Neuronal stem cell (in vitro differentiated cells): ENCODE measurements around the gene PPP2R5C.

Experiments used
- DNase-seq: peaks from one replicate; pipeline ENCODE4 v3.0.0-alpha.2; 2013; ENCODE audit warnings: low spot score
- H2AFZ ChIP-seq: one replicate; pipeline ENCODE4 v1.6.1; 2013; ENCODE audit warnings: mild to moderate bottlenecking, low read length, inconsistent platforms
- H2AK5ac ChIP-seq: 2 replicates; pipeline ENCODE4 v1.6.1; 2013; ENCODE audit warnings: low read depth, mild to moderate bottlenecking, inconsistent platforms, low read length, moderate library complexity, mixed read lengths
- H2BK120ac ChIP-seq: 2 replicates; pipeline ENCODE4 v1.6.1; 2013; ENCODE audit warnings: low read depth, mild to moderate bottlenecking, inconsistent platforms, low read length, moderate library complexity, mixed read lengths
- H2BK12ac ChIP-seq: one replicate; pipeline ENCODE4 v1.6.1; 2013; ENCODE audit warnings: low read length, inconsistent platforms
- H2BK15ac ChIP-seq: 2 replicates; pipeline ENCODE4 v1.6.1; 2013; ENCODE audit warnings: mild to moderate bottlenecking, low read length, inconsistent platforms, mixed read lengths
- H2BK5ac ChIP-seq: one replicate; pipeline ENCODE4 v1.6.1; 2013; ENCODE audit warnings: inconsistent platforms, mild to moderate bottlenecking, low read length, moderate library complexity
- H3K14ac ChIP-seq: one replicate; pipeline ENCODE4 v1.6.1; 2013; ENCODE audit warnings: low read length, inconsistent platforms
- H3K18ac ChIP-seq: 2 replicates; pipeline ENCODE4 v1.6.1; 2013; ENCODE audit warnings: low read length, inconsistent platforms
- H3K23ac ChIP-seq: 2 replicates; pipeline ENCODE4 v1.6.1; 2013; ENCODE audit warnings: low read depth, mild to moderate bottlenecking, mixed read lengths, low read length, inconsistent platforms; ENCODE audit not compliant: poor library complexity
- H3K27ac ChIP-seq: replicated peaks from 3 replicates; pipeline ENCODE4 v1.5.1; 2013; ENCODE audit warnings: low read length, inconsistent platforms
- H3K27me3 ChIP-seq, 3 experiments: 2 replicates each; pipeline ENCODE4 v1.6.1; 2013; ENCODE audit warnings: low read length in 3 of 3, mild to moderate bottlenecking in 2 of 3, inconsistent platforms in 1 of 3, low read depth in 1 of 3, mixed read lengths in 1 of 3, moderate library complexity in 1 of 3; ENCODE audit not compliant: control insufficient read depth in 3 of 3, insufficient read depth in 3 of 3
- H3K36me3 ChIP-seq, 2 donors: replicated peaks in 1 of 2; 2 replicates each; pipeline ENCODE4 v1.6.1; 2013; ENCODE audit warnings: low read length in 2 of 2; ENCODE audit not compliant: control insufficient read depth in 2 of 2, insufficient read depth in 2 of 2
- H3K4ac ChIP-seq: 2 replicates; pipeline ENCODE4 v1.6.1; 2013; ENCODE audit warnings: inconsistent platforms, mild to moderate bottlenecking, low read length, moderate library complexity
- H3K4me1 ChIP-seq, 2 donors: 1 replicate in 1 of 2; 2 replicates in 1 of 2; pipeline ENCODE4 v1.6.1; 2013; ENCODE audit warnings: low read length in 2 of 2, low read depth in 1 of 2; ENCODE audit not compliant: control insufficient read depth in 2 of 2, insufficient read depth in 1 of 2
- H3K4me2 ChIP-seq: one replicate; pipeline ENCODE4 v1.6.1; 2013; ENCODE audit warnings: mild to moderate bottlenecking, low read length, inconsistent platforms; ENCODE audit not compliant: insufficient read depth, poor library complexity, severe bottlenecking
- H3K4me3 ChIP-seq, 2 donors: 2 replicates each; pipeline ENCODE4 v1.5.1; 2013; ENCODE audit warnings: low read length in 2 of 2, mild to moderate bottlenecking in 2 of 2, inconsistent platforms in 1 of 2, moderate library complexity in 1 of 2
- H3K79me1 ChIP-seq: one replicate; pipeline ENCODE4 v1.6.1; 2013; ENCODE audit warnings: low read depth, mild to moderate bottlenecking, inconsistent platforms, low read length, moderate library complexity
- H3K9ac ChIP-seq: one replicate; pipeline ENCODE4 v1.6.1; 2013; ENCODE audit warnings: mild to moderate bottlenecking, low read depth, low read length, inconsistent platforms; ENCODE audit not compliant: poor library complexity
- H3K9me3 ChIP-seq, 2 donors: replicated peaks in 1 of 2; 2 replicates each; pipeline versions ENCODE3 to v1.6.1; 2013; ENCODE audit warnings: low read length in 2 of 2, mild to moderate bottlenecking in 2 of 2, inconsistent platforms in 1 of 2, low read depth in 1 of 2, mixed read lengths in 1 of 2, moderate library complexity in 1 of 2; ENCODE audit not compliant: control insufficient read depth in 2 of 2, insufficient read depth in 1 of 2
- H4K8ac ChIP-seq: one replicate; pipeline ENCODE4 v1.6.1; 2013; ENCODE audit warnings: low read depth, mild to moderate bottlenecking, inconsistent platforms, low read length, moderate library complexity
- H4K91ac ChIP-seq: one replicate; pipeline ENCODE4 v1.6.1; 2013; ENCODE audit warnings: low read length, low read depth, mild to moderate bottlenecking, inconsistent platforms; ENCODE audit not compliant: poor library complexity
- WGBS, 2 donors: extraction: QIAGEN DNeasy Blood & Tissue Kit; methylation state at CpG; one replicate each; pipeline ENCODE4 v1.1.7; 2013; ENCODE audit warnings: missing lambda C conversion rate in 2 of 2, mixed read lengths in 1 of 2; ENCODE audit not compliant: insufficient read length in 2 of 2, insufficient replicate concordance in 1 of 2; ENCODE audit errors: extremely low coverage in 2 of 2; 5-methylcytosine and 5-hydroxymethylcytosine counted together

Gene PPP2R5C

DNA sequence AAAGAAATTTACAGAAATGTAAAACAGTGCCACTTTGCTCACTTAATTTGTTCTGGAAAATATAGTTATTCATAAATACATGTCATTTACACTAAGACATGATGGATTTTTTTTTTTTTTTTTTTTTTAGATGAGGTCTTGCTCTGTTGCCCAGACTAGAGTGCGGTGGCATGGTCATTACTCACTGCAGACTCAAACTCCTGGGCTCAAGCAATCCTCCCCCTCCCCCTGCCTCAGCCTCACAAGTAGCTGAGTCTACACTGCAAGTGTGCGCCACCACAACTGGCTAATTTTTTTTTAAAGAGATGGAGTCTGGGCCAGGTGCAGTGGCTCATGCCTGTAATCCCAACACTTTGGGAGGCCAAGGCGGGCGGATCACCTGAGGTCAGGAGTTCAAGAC, 101.2 kb downstream of the PPP2R5C start:
- H3K27me3 ChIP-seq, result no peaks in the 10 kb centered on the region
- no peak overlapping the region for H3K4me3 ChIP-seq
- H3K9ac ChIP-seq, result no peak overlapping the region
- H4K91ac ChIP-seq, result no peak overlapping the region
- H3K14ac ChIP-seq, result no peak overlapping the region
- H2AFZ ChIP-seq, result no peak overlapping the region
- no peak overlapping the region for H2BK120ac ChIP-seq
- peaks cover 0 to 7% of the 10 kb centered on the region in 2 donors for H3K9me3 ChIP-seq
- H4K8ac ChIP-seq, result no peak overlapping the region
- H3K79me1 ChIP-seq, result peaks cover 4% of the 10 kb centered on the region
- no peak overlapping the region for H2AK5ac ChIP-seq
- H3K18ac ChIP-seq, result no peak overlapping the region
- H3K36me3 ChIP-seq, result peaks cover 6 to 68% of the 10 kb centered on the region in 2 donors
- no peak overlapping the region for H3K23ac ChIP-seq
- DNase-seq, result no peak
- WGBS, 2 donors, result no CpG with 5 or more reads among the region's 4 CpGs
- no peak overlapping the region for H3K4me2 ChIP-seq
- no peaks in the 10 kb centered on the region for H3K4me1 ChIP-seq
- no peak overlapping the region for H3K4ac ChIP-seq
- no peak overlapping the region for H2BK12ac ChIP-seq
- no peak overlapping the region for H2BK15ac ChIP-seq
- H3K27ac ChIP-seq, result no peak overlapping the region
- H2BK5ac ChIP-seq, result no peak overlapping the region

DNA sequence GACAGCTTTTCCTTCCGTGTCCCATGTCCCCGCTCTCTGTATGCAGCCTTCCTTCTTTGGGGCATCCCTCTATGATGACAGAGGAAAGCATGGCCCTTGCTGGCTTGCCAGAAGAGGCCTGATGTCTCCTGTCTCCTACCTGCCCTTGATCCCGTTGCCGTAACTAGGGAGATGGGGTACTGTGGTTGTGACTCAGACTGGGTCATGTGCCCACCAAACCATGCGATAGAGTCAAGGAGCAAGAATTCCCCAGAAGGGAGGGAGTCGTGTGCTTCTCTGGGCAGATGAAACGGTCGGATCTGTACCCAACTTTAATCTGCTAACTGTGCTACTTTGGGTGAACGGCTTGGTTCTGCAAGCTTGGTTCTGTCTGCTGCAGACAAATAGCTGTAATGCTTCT, 103.8 kb downstream of the PPP2R5C start:
- Histone ChIP-seq H2AFZ (no peak overlapping the region), H3K14ac (no peak overlapping the region), H3K23ac (no peak overlapping the region), H2BK15ac (no peak overlapping the region), H3K4me2 (no peak overlapping the region), H3K18ac (no peak overlapping the region), H2BK5ac (no peak overlapping the region), H3K9ac (no peak overlapping the region), H3K27ac (no peak overlapping the region), H3K27me3 (no peaks in the 10 kb centered on the region), H3K4ac (no peak overlapping the region), H2AK5ac (no peak overlapping the region), H4K91ac (no peak overlapping the region), H2BK12ac (no peak overlapping the region), H3K79me1 (peaks cover under 1% of the 10 kb centered on the region), H3K4me3 (no peak overlapping the region), H4K8ac (no peak overlapping the region), H3K36me3 (peaks cover 3 to 43% of the 10 kb centered on the region in 2 donors), H3K4me1 (peaks cover 0 to 1% of the 10 kb centered on the region in 2 donors), H2BK120ac (no peak overlapping the region), H3K9me3 (peaks cover 0 to 7% of the 10 kb centered on the region in 2 donors)
- no peak for DNase-seq
- no CpG with 5 or more reads among the region's 9 CpGs for WGBS, 2 donors

DNA sequence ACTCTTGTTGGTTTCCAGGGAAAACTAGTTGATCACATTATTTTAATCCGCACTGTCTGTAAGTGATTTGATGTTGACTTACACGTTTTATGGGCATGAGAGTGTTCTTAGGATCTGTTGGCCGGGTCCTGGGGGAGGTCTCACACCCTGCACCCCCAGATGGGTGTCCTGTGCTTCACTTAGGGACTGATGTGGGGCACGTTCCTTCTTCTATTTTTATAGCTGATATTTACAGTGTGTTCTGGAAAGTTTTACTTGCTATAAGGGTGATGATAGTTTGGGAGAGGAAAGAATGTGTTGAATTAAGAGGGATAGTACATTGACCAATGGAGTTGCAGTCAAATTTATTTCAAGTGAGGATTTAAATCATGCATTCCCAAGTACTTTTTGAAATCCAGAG, 106.3 kb downstream of the PPP2R5C start:
- no peak overlapping the region for H3K14ac ChIP-seq

DNA sequence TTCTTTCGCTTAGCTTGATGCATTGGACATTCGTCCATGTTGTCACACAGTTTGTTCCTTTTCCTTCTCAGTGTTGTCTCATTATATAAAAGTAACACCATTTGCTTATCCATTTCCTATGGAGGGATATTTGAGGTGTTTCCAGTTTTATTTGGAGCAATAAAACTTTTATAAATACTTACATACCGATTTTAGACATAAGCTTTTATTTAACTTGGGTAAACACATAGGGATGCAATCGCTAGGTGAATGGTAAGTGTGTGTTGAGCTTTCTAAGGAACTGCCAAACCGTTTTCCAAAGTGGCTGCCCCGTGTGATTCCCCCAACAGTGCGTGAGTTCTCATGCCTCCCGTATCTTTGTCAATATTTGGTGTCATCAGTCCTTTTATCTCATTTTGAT, 107.7 kb downstream of the PPP2R5C start:
- Histone ChIP-seq H2AK5ac (no peak overlapping the region), H2BK5ac (no peak overlapping the region), H3K27ac (no peak overlapping the region), H3K9me3 (peaks cover 1 to 19% of the 10 kb centered on the region in 2 donors), H3K4me3 (no peak overlapping the region), H2BK15ac (no peak overlapping the region), H3K27me3 (no peaks in the 10 kb centered on the region), H3K4ac (no peak overlapping the region), H4K8ac (no peak overlapping the region), H3K9ac (no peak overlapping the region), H2BK120ac (no peak overlapping the region), H3K4me2 (no peak overlapping the region), H3K23ac (no peak overlapping the region), H3K36me3 (peaks cover 0 to 12% of the 10 kb centered on the region in 2 donors), H3K4me1 (peaks cover 0 to 4% of the 10 kb centered on the region in 2 donors), H3K14ac (no peak overlapping the region), H2BK12ac (no peak overlapping the region), H3K18ac (no peak overlapping the region), H3K79me1 (no peaks in the 10 kb centered on the region), H4K91ac (no peak overlapping the region), H2AFZ (no peak overlapping the region)
- WGBS, 2 donors, result no CpG with 5 or more reads among the region's 8 CpGs
- DNase-seq, result no peak

More for the DNA sequence above, 106.3 kb downstream of the PPP2R5C start:
- Histone ChIP-seq H3K36me3 (peaks cover 0 to 19% of the 10 kb centered on the region in 2 donors), H3K79me1 (no peaks in the 10 kb centered on the region), H3K27ac (no peak overlapping the region), H3K4me2 (no peak overlapping the region), H3K9me3 (peaks cover 1 to 10% of the 10 kb centered on the region in 2 donors), H2BK12ac (no peak overlapping the region), H4K8ac (no peak overlapping the region), H2AFZ (no peak overlapping the region), H3K23ac (no peak overlapping the region), H4K91ac (no peak overlapping the region), H2BK15ac (no peak overlapping the region), H2BK120ac (no peak overlapping the region), H2BK5ac (no peak overlapping the region), H3K4me1 (peaks cover 0 to 4% of the 10 kb centered on the region in 2 donors), H2AK5ac (no peak overlapping the region), H3K18ac (no peak overlapping the region), H3K9ac (no peak overlapping the region), H3K27me3 (no peaks in the 10 kb centered on the region), H3K4ac (no peak overlapping the region), H3K4me3 (no peak overlapping the region)
- whole genome bisulfite sequencing, 2 donors, result no CpG with 5 or more reads among the region's 4 CpGs
- no peak for DNase-seq
